K562 (cell line): ENCODE data around the gene SLC25A48. TPM values are rescaled to one million over a fixed set of nuclear protein-coding genes. Genes with fewer than 3 reads are reported as not detected.

Experiments used
- ATAC-seq: fragments of 200-7000 bp; cut with Tn5 transposase; 3 replicates; pipeline ENCODE4 v1.9.1; 2020; ENCODE audit warnings: moderate library complexity
- BruUV-seq: library from RNA; stranded (reverse); fragments of 400-500 nt; replicated peaks from 2 replicates; lab custom pipeline; 2021; lab: Mats Ljungman, UMichigan
- CTCF ChIA-PET: fragments of 300-600 bp; formaldehyde crosslinking; extraction: SDS; loops from one replicate; lab custom pipeline; 2021; ENCODE audit warnings: low intra/inter-chr PET ratio; lab: Yijun Ruan, JAX
- POLR2A ChIA-PET: fragments of 300-600, 350-650 bp; sonication (Branson Sonifier 250); formaldehyde crosslinking; extraction: SDS; loops from one replicate; lab custom pipeline; 2021; ENCODE audit warnings: antibody characterized with exemption, inconsistent platforms; lab: Yijun Ruan, JAX
- DNase-seq, 4 experiments: peaks; one replicate each; pipeline versions ENCODE4 v3.0.0 to v3.0.0-alpha.2; 2011 to 2018; ENCODE audit warnings: low spot score in 3 of 4, mixed read lengths in 3 of 4; ENCODE audit errors: extremely low read depth in 1 of 4
- FAIRE-seq: peaks from 2 replicates; lab custom pipeline; 2011; peaks lifted over from hg19 to GRCh38; lab: Jason Lieb, UNC
- H2AFZ ChIP-seq: 2 replicates; pipeline ENCODE4 v1.6.0; 2011; ENCODE audit warnings: low read depth, low read length, control low read depth, inconsistent platforms
- H3K27ac ChIP-seq: fragments of 200-600 bp; 3 replicates; pipeline ENCODE4 v1.8.0; 2011; ENCODE audit warnings: low read depth, mild to moderate bottlenecking, control low read depth, inconsistent platforms, low read length, moderate library complexity, mixed read lengths; ENCODE audit errors: extremely low read depth
- H3K27me3 ChIP-seq, 2 experiments: fragments of 300-600 bp in 1 of 2; 2 replicates in 1 of 2; 3 replicates in 1 of 2; pipeline versions ENCODE4 v1.6.0 to v1.8.0; 2011; ENCODE audit warnings: inconsistent platforms in 2 of 2, low read length in 2 of 2, mild to moderate bottlenecking in 1 of 2, mixed read lengths in 1 of 2, moderate library complexity in 1 of 2; ENCODE audit not compliant: control insufficient read depth in 2 of 2, insufficient read depth in 2 of 2
- H3K36me3 ChIP-seq: fragments of 300-600 bp; 3 replicates; pipeline ENCODE4 v1.8.0; 2011; ENCODE audit warnings: mild to moderate bottlenecking, low read length, inconsistent platforms; ENCODE audit not compliant: control insufficient read depth, insufficient read depth
- H3K4me1 ChIP-seq, 2 experiments: fragments of 200-600 bp in 1 of 2; replicated peaks in 1 of 2; 2 replicates in 1 of 2; 3 replicates in 1 of 2; pipeline versions ENCODE4 v1.5.1 to v1.8.0; 2011; ENCODE audit warnings: inconsistent platforms in 2 of 2, low read length in 2 of 2, mild to moderate bottlenecking in 1 of 2, mixed read lengths in 1 of 2, moderate library complexity in 1 of 2; ENCODE audit not compliant: control insufficient read depth in 2 of 2, insufficient read depth in 2 of 2
- H3K4me2 ChIP-seq: 2 replicates; pipeline ENCODE4 v1.6.1; 2011; ENCODE audit warnings: low read length, control low read depth, inconsistent platforms, mixed read lengths; ENCODE audit not compliant: insufficient read depth
- H3K4me3 ChIP-seq: fragments of 200-600 bp; sonication (generic), shearing (Covaris generic); 2 replicates; pipeline ENCODE4 v1.5.1; 2016; ENCODE audit warnings: control low read depth, inconsistent platforms
- H3K79me2 ChIP-seq: fragments of 200-600 bp; 3 replicates; pipeline ENCODE4 v1.8.0; 2011; ENCODE audit warnings: low read length, inconsistent platforms; ENCODE audit not compliant: control insufficient read depth, insufficient read depth
- H3K9ac ChIP-seq, 2 experiments: 2 replicates each; pipeline versions ENCODE4 v1.6.0 to v1.6.1; 2011; ENCODE audit warnings: low read depth in 2 of 2, low read length in 2 of 2, control low read depth in 1 of 2, inconsistent platforms in 1 of 2, mild to moderate bottlenecking in 1 of 2, mixed read lengths in 1 of 2; ENCODE audit not compliant: insufficient read depth in 1 of 2
- H3K9me1 ChIP-seq: one replicate; pipeline ENCODE4 v1.6.0; 2011; ENCODE audit warnings: inconsistent platforms, mild to moderate bottlenecking, low read length, moderate library complexity; ENCODE audit not compliant: control insufficient read depth, insufficient read depth
- H3K9me3 ChIP-seq: replicated peaks from 2 replicates; pipeline ENCODE4 v1.5.1; 2011; ENCODE audit warnings: low read depth, low read length, inconsistent platforms; ENCODE audit not compliant: control insufficient read depth, insufficient read depth
- H4K20me1 ChIP-seq: replicated peaks from 2 replicates; pipeline ENCODE4 v1.6.1; 2011; ENCODE audit warnings: low read length, inconsistent platforms, mixed read lengths; ENCODE audit not compliant: control insufficient read depth, insufficient read depth
- ATF1 ChIP-seq, 2 experiments: fragments of 450-650 bp in 1 of 2; IDR thresholded peaks; 2 replicates each; pipeline ENCODE4 v1.6.1; 2016; ENCODE audit warnings: missing compliant biosample characterization in 1 of 2, missing genetic modification characterization in 1 of 2
- BRD4 ChIP-seq: fragments of 200-600 bp; sonication (generic); IDR thresholded peaks from 2 replicates; pipeline ENCODE4 v1.6.1; 2017; ENCODE audit warnings: inconsistent platforms
- DNMT1 ChIP-seq: fragments of 450-650 bp; IDR thresholded peaks from 2 replicates; pipeline ENCODE4 v1.6.1; 2016; ENCODE audit warnings: antibody characterized with exemption, mild to moderate bottlenecking
- ELF2 ChIP-seq: fragments of 250-450 bp; sonication (Bioruptor Pico); IDR thresholded peaks from 2 replicates; pipeline ENCODE4 v1.5.0; 2021; ENCODE audit warnings: mild to moderate bottlenecking
- ELF4 ChIP-seq: fragments of 450-650 bp; formaldehyde crosslinking; IDR thresholded peaks from 2 replicates; pipeline ENCODE4 v1.4.0; 2022; ENCODE audit warnings: missing genetic modification characterization
- MEIS2 ChIP-seq: fragments of 450-650 bp; IDR thresholded peaks from 2 replicates; pipeline ENCODE4 v1.6.1; 2014; ENCODE audit warnings: mild to moderate bottlenecking; ENCODE audit not compliant: partially characterized antibody
- NCOR1 ChIP-seq: fragments of 450-650 bp; IDR thresholded peaks from 2 replicates; pipeline ENCODE4 v1.6.1; 2016; ENCODE audit warnings: mild to moderate bottlenecking, moderate library complexity
- SIN3A ChIP-seq, 2 experiments: fragments of 150-350 bp in 1 of 2; IDR thresholded peaks; 2 replicates each; pipeline ENCODE4 v1.6.1; 2011 to 2016; ENCODE audit warnings: borderline replicate concordance in 2 of 2, low read depth in 2 of 2, low read length in 2 of 2, mild to moderate bottlenecking in 2 of 2, moderate library complexity in 2 of 2; ENCODE audit not compliant: control insufficient read depth in 1 of 2
- SMAD1 ChIP-seq: fragments of 150-350 bp; IDR thresholded peaks from 2 replicates; pipeline ENCODE4 v1.6.1; 2014; ENCODE audit warnings: low read length, low read depth; ENCODE audit not compliant: partially characterized antibody
- STAG1 ChIP-seq: sonication (generic); formaldehyde crosslinking; IDR thresholded peaks from 2 replicates; pipeline ENCODE4 v1.5.0; 2020; ENCODE audit warnings: missing genetic modification reagents, borderline replicate concordance
- TAL1 ChIP-seq: fragments of 450-650 bp; IDR thresholded peaks from 2 replicates; pipeline ENCODE4 v1.6.1; 2016; ENCODE audit warnings: mild to moderate bottlenecking
- TEAD1 ChIP-seq, 2 experiments: fragments of 450-650 bp in 1 of 2; sonication (generic) in 1 of 2; formaldehyde crosslinking; IDR thresholded peaks; 2 replicates each; pipeline versions ENCODE4 v1.4.0 to v1.8.0; 2020 to 2022; ENCODE audit warnings: mild to moderate bottlenecking in 2 of 2, missing genetic modification reagents in 1 of 2
- ZNF124 ChIP-seq: sonication (generic); formaldehyde crosslinking; IDR thresholded peaks from 2 replicates; pipeline ENCODE4 v1.8.1; 2022; ENCODE audit warnings: missing genetic modification reagents
- ZNF212 ChIP-seq: fragments of 450-650 bp; formaldehyde crosslinking; IDR thresholded peaks from 2 replicates; pipeline ENCODE4 v1.4.0; 2020; ENCODE audit warnings: mild to moderate bottlenecking
- ZNF431 ChIP-seq: sonication (generic); formaldehyde crosslinking; IDR thresholded peaks from 2 replicates; pipeline ENCODE4 v1.8.0; 2022; ENCODE audit warnings: mild to moderate bottlenecking, missing genetic modification reagents
- ZNF551 ChIP-seq: fragments of 250-450 bp; sonication (Bioruptor Pico); IDR thresholded peaks from 2 replicates; pipeline ENCODE4 v1.5.0; 2021; ENCODE audit warnings: mild to moderate bottlenecking, moderate library complexity
- WGBS: fragments of 100-300 bp; shearing (Covaris generic); methylation state at CpG from one replicate; pipeline ENCODE4 v1.1.6; 2016; ENCODE audit warnings: low coverage, mixed read lengths; ENCODE audit not compliant: insufficient coverage; ENCODE audit errors: missing lambda C conversion rate; 5-methylcytosine and 5-hydroxymethylcytosine counted together
- in situ Hi-C: fragments of 300-500 bp; cut with MboI; formaldehyde crosslinking; loops from 4 replicates; pipeline ENCODE4 v1.15.0; 2018; ENCODE audit warnings: inconsistent platforms, mixed read lengths
- intact Hi-C: fragments of 100-400 bp; cut with micrococcal nuclease; formaldehyde crosslinking; loops from 2 replicates; pipeline ENCODE4 v1.14.2; 2022
- polyA plus RNA-seq, 8 experiments: library from polyadenylated mRNA; depleted of rRNA in 4 of 8; stranded (reverse) in 5 of 8; unstranded in 3 of 8; fragments of >200 nt; fragmentation: Nextera tagmentation in 2 of 8; fragmentation: Illumina TruSeq in 1 of 8; extraction: Ambion mirVana in 2 of 8; extraction: Trizol in 1 of 8; gene quantifications; 2 replicates each; pipeline versions ENCODE4 v1.2.1 to v1.2.3, GENCODE V29; 2011 to 2014; ENCODE audit warnings: inconsistent platforms in 1 of 8, missing spikeins in 1 of 8
- total RNA-seq, 7 experiments: library from RNA; depleted of rRNA in 6 of 7; stranded (reverse); fragments of >200 nt in 6 of 7; fragmentation: Illumina TruSeq in 2 of 7; extraction: Trizol in 2 of 7; gene quantifications; 2 replicates each; pipeline versions ENCODE4 v1.2.1 to v1.2.3, GENCODE V29; 2011 to 2021; ENCODE audit warnings: low replicate concordance in 1 of 7
- TF ChIP-seq, protein P1 (sequence below): fragments of 250-450 bp; sonication (Bioruptor Pico); IDR thresholded peaks from 2 replicates; pipeline ENCODE4 v1.8.0; 2022; ENCODE audit warnings: inconsistent platforms, mild to moderate bottlenecking, moderate library complexity, borderline replicate concordance

The SLC25A48 gene
- total and polyA plus RNA-seq, 9 of the 15 experiments (the other 6 are each of a cell fraction or from before 2014, with no cell fraction given): 0.08 to 0.35 (median 0.23) TPM; not detected in 1

DNA sequence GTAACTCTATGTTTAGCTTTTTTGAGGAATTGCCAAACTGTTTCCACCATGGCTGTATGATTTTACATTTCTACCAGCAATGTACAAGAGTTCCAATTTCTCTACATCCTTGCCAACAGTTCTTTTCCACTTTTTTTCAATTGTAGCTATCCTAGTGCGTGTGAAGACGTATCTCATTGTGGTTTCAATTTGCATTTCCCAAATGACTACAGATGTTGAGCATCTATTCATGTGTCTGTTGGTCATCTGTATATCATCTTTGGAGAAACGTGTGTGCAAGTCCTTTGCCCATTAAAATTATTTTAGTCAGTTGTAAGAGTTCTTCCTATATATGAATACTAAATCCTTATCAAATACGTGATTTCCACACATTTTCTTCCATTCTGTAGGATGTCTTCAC, 6.5 kb downstream of the SLC25A48 start:
- FAIRE-seq: no peak
- ChIA-PET CTCF (no interaction called here), POLR2A (no interaction called here)
- BruUV-seq: no TSS peak
- H3K9me3 ChIP-seq: no peaks in the 10 kb centered on the region
- ATAC-seq: no peak
- no peaks in the 10 kb centered on the region for H3K9me1 ChIP-seq
- no peaks in the 10 kb centered on the region for H3K4me1 ChIP-seq
- no peak for TF ChIP-seq ELF4 (CRISPR knock-in tag)
- TF ChIP-seq ATF1 (CRISPR knock-in tag; IDR thresholded peaks at IDR 0.05): no peak
- no peak for TF ChIP-seq ATF1 (tag; IDR thresholded peaks at IDR 0.05)
- TF ChIP-seq BRD4: no peak
- no peak for TF ChIP-seq ZNF431 (CRISPR knock-in tag)
- no peak for TF ChIP-seq ELF2
- TF ChIP-seq, protein P1, sequence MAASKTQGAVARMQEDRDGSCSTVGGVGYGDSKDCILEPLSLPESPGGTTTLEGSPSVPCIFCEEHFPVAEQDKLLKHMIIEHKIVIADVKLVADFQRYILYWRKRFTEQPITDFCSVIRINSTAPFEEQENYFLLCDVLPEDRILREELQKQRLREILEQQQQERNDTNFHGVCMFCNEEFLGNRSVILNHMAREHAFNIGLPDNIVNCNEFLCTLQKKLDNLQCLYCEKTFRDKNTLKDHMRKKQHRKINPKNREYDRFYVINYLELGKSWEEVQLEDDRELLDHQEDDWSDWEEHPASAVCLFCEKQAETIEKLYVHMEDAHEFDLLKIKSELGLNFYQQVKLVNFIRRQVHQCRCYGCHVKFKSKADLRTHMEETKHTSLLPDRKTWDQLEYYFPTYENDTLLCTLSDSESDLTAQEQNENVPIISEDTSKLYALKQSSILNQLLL (CRISPR knock-in tag): no peak
- no peak for TF ChIP-seq ZNF124 (CRISPR knock-in tag)
- no peak for TF ChIP-seq TAL1
- no peak for TF ChIP-seq ZNF212 (CRISPR knock-in tag)
- TF ChIP-seq STAG1 (CRISPR knock-in tag): no peak
- no peak for TF ChIP-seq SIN3A (IDR thresholded peaks at IDR 0.05; ENCODE audit: borderline replicate concordance in 2 of 2, control insufficient read depth in 1 of 2, low read depth in 2 of 2, low read length in 2 of 2)
- no peak for TF ChIP-seq NCOR1
- no peak for TF ChIP-seq ZNF551 (CRISPR knock-in tag)
- no peak for TF ChIP-seq SMAD1
- TF ChIP-seq DNMT1: no peak
- TF ChIP-seq TEAD1 (CRISPR knock-in tag; IDR thresholded peaks at IDR 0.05): no peak
- TF ChIP-seq MEIS2: no peak
- no peak overlapping the region for H3K4me2 ChIP-seq
- H2AFZ ChIP-seq: no peak overlapping the region
- intact Hi-C loops (no loop called here), in situ Hi-C loops (no loop called here)
- H3K27me3 ChIP-seq: no peaks in the 10 kb centered on the region; a peak in 1 of 5 replicates
- no peaks in the 10 kb centered on the region for H4K20me1 ChIP-seq
- 0% methylated on average over 4 of the region's 4 CpGs for WGBS
- no peaks in the 10 kb centered on the region for H3K79me2 ChIP-seq
- H3K27ac ChIP-seq: no peak overlapping the region
- DNase-seq: no peak
- no peak overlapping the region for H3K9ac ChIP-seq
- no peak overlapping the region for H3K4me3 ChIP-seq
- H3K36me3 ChIP-seq: no peaks in the 10 kb centered on the region
